KMS-11 (cell line): Measurements from ENCODE around the gene MAST4.

Experiments used
- H2AFZ ChIP-seq: fragments of 200-600 bp; sonication (generic); 2 replicates; pipeline ENCODE4 v1.6.1; 2016; ENCODE audit warnings: antibody characterized with exemption, mixed run types, low read depth
- H3K27ac ChIP-seq: fragments of 200-600 bp; sonication (generic); 2 replicates; pipeline ENCODE4 v1.6.1; 2016; ENCODE audit warnings: mild to moderate bottlenecking, mixed run types
- H3K27me3 ChIP-seq: fragments of 200-600 bp; sonication (generic); 2 replicates; pipeline ENCODE4 v1.6.1; 2017; ENCODE audit warnings: mild to moderate bottlenecking, low read depth, mixed run types, moderate library complexity; ENCODE audit not compliant: insufficient read depth
- H3K36me3 ChIP-seq: fragments of 200-600 bp; sonication (generic); 2 replicates; pipeline ENCODE4 v1.6.1; 2017; ENCODE audit warnings: mild to moderate bottlenecking, mixed run types; ENCODE audit not compliant: insufficient read depth
- H3K4me1 ChIP-seq: fragments of 200-600 bp; sonication (generic); 2 replicates; pipeline ENCODE4 v1.6.1; 2016; ENCODE audit warnings: mild to moderate bottlenecking, low read depth, mixed run types; ENCODE audit not compliant: poor library complexity, severe bottlenecking
- H3K4me2 ChIP-seq: fragments of 200-600 bp; sonication (generic); 2 replicates; pipeline ENCODE4 v1.7.0; 2016; ENCODE audit warnings: mild to moderate bottlenecking, mixed run types
- H3K4me3 ChIP-seq: fragments of 200-600 bp; sonication (generic); IDR thresholded peaks from 2 replicates; pipeline ENCODE4 v1.6.1; 2017; ENCODE audit warnings: low read depth, low read length, mixed read lengths; ENCODE audit not compliant: insufficient read depth
- H3K79me2 ChIP-seq: fragments of 200-600 bp; sonication (generic); 2 replicates; pipeline ENCODE4 v1.6.1; 2016; ENCODE audit warnings: low read depth, mixed run types; ENCODE audit not compliant: insufficient read depth
- H3K9ac ChIP-seq: fragments of 200-600 bp; sonication (generic); 2 replicates; pipeline ENCODE4 v1.6.1; 2016; ENCODE audit warnings: mild to moderate bottlenecking, mixed run types
- H4K20me1 ChIP-seq: fragments of 200-600 bp; sonication (generic); 2 replicates; pipeline ENCODE4 v1.6.1; 2016; ENCODE audit warnings: mild to moderate bottlenecking, mixed run types; ENCODE audit not compliant: insufficient read depth
- TF ChIP-seq, protein P1 (sequence below): fragments of 200-600 bp; sonication (generic); conservative IDR thresholded peaks from 2 replicates; pipeline ENCODE4 v1.6.1; 2017; ENCODE audit warnings: low read depth, mild to moderate bottlenecking, antibody characterized with exemption, low read length, moderate library complexity, mixed read lengths

MAST4 gene

GRCh38 chr5:66603164-66603563, 7.0 kb downstream of the MAST4 start:
- Histone ChIP-seq H3K4me1 (peaks cover 6% of the 10 kb centered on the region), H2AFZ (no peak overlapping the region), H3K9ac (no peak overlapping the region), H3K36me3 (no peaks in the 10 kb centered on the region), H3K79me2 (no peaks in the 10 kb centered on the region), H3K4me2 (no peak overlapping the region), H4K20me1 (no peaks in the 10 kb centered on the region), H3K4me3 (no peak overlapping the region), H3K27ac (no peak overlapping the region), H3K27me3 (no peaks in the 10 kb centered on the region)
- TF ChIP-seq, protein P1, sequence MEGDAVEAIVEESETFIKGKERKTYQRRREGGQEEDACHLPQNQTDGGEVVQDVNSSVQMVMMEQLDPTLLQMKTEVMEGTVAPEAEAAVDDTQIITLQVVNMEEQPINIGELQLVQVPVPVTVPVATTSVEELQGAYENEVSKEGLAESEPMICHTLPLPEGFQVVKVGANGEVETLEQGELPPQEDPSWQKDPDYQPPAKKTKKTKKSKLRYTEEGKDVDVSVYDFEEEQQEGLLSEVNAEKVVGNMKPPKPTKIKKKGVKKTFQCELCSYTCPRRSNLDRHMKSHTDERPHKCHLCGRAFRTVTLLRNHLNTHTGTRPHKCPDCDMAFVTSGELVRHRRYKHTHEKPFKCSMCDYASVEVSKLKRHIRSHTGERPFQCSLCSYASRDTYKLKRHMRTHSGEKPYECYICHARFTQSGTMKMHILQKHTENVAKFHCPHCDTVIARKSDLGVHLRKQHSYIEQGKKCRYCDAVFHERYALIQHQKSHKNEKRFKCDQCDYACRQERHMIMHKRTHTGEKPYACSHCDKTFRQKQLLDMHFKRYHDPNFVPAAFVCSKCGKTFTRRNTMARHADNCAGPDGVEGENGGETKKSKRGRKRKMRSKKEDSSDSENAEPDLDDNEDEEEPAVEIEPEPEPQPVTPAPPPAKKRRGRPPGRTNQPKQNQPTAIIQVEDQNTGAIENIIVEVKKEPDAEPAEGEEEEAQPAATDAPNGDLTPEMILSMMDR, result no peak

- no peaks in the 10 kb centered on the region for H3K36me3 ChIP-seq
- no peak overlapping the region for H3K4me3 ChIP-seq
- H3K79me2 ChIP-seq, result no peaks in the 10 kb centered on the region
- H3K4me1 ChIP-seq, result peaks cover 3% of the 10 kb centered on the region
- TF ChIP-seq, protein P1, result no peak
- no peak overlapping the region for H3K9ac ChIP-seq
- H3K27ac ChIP-seq, result no peak overlapping the region
- no peaks in the 10 kb centered on the region for H4K20me1 ChIP-seq
- no peaks in the 10 kb centered on the region for H3K27me3 ChIP-seq
- H3K4me2 ChIP-seq, result no peak overlapping the region
- H2AFZ ChIP-seq, result no peak overlapping the region
Observed at GRCh38 chr5:66603881-66604280, 7.7 kb downstream of the MAST4 start.

DNA sequence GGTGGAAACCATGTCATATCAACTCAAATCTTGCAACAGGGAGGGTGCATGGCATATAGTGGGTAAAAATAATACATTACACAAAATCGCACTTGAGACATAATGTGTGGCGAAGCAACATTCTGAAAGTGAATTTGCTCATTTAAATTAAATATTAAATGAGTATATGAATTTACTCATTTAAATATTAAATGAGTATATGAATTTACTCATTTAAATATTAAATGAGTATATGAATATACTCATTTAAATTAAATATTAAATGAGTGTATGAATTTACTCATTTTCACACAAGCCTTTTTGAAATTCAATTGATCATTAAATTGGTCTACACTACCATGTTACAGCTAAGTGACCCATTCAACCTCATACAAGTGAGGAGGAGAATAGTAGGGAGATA, 10.5 kb downstream of the MAST4 start:
- H3K27ac ChIP-seq, result no peak overlapping the region
- no peaks in the 10 kb centered on the region for H3K36me3 ChIP-seq
- H2AFZ ChIP-seq, result no peak overlapping the region
- no peaks in the 10 kb centered on the region for H3K4me1 ChIP-seq
- TF ChIP-seq, protein P1, result no peak
- no peaks in the 10 kb centered on the region for H3K79me2 ChIP-seq
- H3K4me3 ChIP-seq, result no peak overlapping the region
- H3K27me3 ChIP-seq, result no peaks in the 10 kb centered on the region
- no peaks in the 10 kb centered on the region for H4K20me1 ChIP-seq
- no peak overlapping the region for H3K4me2 ChIP-seq
- no peak overlapping the region for H3K9ac ChIP-seq

GRCh38 chr5:66608501-66608900, 12.3 kb downstream of the MAST4 start:
- Histone ChIP-seq H4K20me1 (no peaks in the 10 kb centered on the region), H3K4me1 (no peaks in the 10 kb centered on the region), H3K27me3 (no peaks in the 10 kb centered on the region), H3K4me2 (no peak overlapping the region), H3K36me3 (no peaks in the 10 kb centered on the region), H3K27ac (no peak overlapping the region), H3K79me2 (no peaks in the 10 kb centered on the region), H3K9ac (no peak overlapping the region), H2AFZ (no peak overlapping the region), H3K4me3 (no peak overlapping the region)
- TF ChIP-seq, protein P1, result no peak
